DOHH2 (cell line): ENCODE data around the gene NKIRAS1.

Experiments used
- H3F3A ChIP-seq: fragments of 200-600 bp; sonication (generic), shearing (Covaris generic); 2 replicates; pipeline ENCODE4 v1.6.0; 2016; ENCODE audit warnings: antibody characterized with exemption, mild to moderate bottlenecking; ENCODE audit not compliant: control insufficient read depth, insufficient read depth
- H3K27ac ChIP-seq: fragments of 200-600 bp; sonication (generic); 2 replicates; pipeline ENCODE4 v1.5.1; 2014; ENCODE audit warnings: low read depth, mild to moderate bottlenecking, low read length, moderate library complexity
- H3K27me3 ChIP-seq: fragments of 200-600 bp; sonication (generic); 2 replicates; pipeline ENCODE4 v1.6.1; 2014; ENCODE audit warnings: mild to moderate bottlenecking, low read length, mixed read lengths; ENCODE audit not compliant: control insufficient read depth
- H3K36me3 ChIP-seq: fragments of 200-600 bp; sonication (generic); 2 replicates; pipeline ENCODE4 v1.6.1; 2014; ENCODE audit warnings: mild to moderate bottlenecking, low read length, moderate library complexity, mixed read lengths; ENCODE audit not compliant: control insufficient read depth
- H3K4me1 ChIP-seq: fragments of 200-600 bp; sonication (generic); 2 replicates; pipeline ENCODE4 v1.6.1; 2014; ENCODE audit warnings: mild to moderate bottlenecking, low read length, mixed read lengths; ENCODE audit not compliant: control insufficient read depth
- H3K4me2 ChIP-seq: fragments of 200-600 bp; sonication (generic); 2 replicates; pipeline ENCODE4 v1.6.0; 2014; ENCODE audit warnings: mild to moderate bottlenecking, low read length, moderate library complexity
- H3K4me3 ChIP-seq: fragments of 200-600 bp; sonication (generic); 2 replicates; pipeline ENCODE4 v1.5.1; 2014; ENCODE audit warnings: mild to moderate bottlenecking, low read length, mixed read lengths
- H3K79me2 ChIP-seq: fragments of 200-600 bp; sonication (generic); 2 replicates; pipeline ENCODE4 v1.6.1; 2014; ENCODE audit warnings: mild to moderate bottlenecking, low read length, mixed read lengths; ENCODE audit not compliant: control insufficient read depth
- H3K9me2 ChIP-seq: fragments of 200-600 bp; sonication (generic); replicated peaks from 2 replicates; pipeline ENCODE4 v1.6.1; 2014; ENCODE audit warnings: mild to moderate bottlenecking, low read length, mixed read lengths; ENCODE audit not compliant: control insufficient read depth
- H3K9me3 ChIP-seq: fragments of 200-600 bp; sonication (generic); 2 replicates; pipeline ENCODE4 v1.6.1; 2014; ENCODE audit warnings: antibody characterized with exemption, low read length, mixed read lengths; ENCODE audit not compliant: control insufficient read depth, insufficient read depth
- H4K20me1 ChIP-seq: fragments of 200-600 bp; sonication (generic); 2 replicates; pipeline ENCODE4 v1.6.0; 2014; ENCODE audit warnings: low read depth, mild to moderate bottlenecking, antibody characterized with exemption, low read length, moderate library complexity; ENCODE audit not compliant: control insufficient read depth, insufficient read depth
- EZH2phosphoT487 ChIP-seq: fragments of 200-600 bp; sonication (generic); IDR thresholded peaks from 2 replicates; pipeline ENCODE4 v1.6.1; 2017; ENCODE audit warnings: borderline replicate concordance, mild to moderate bottlenecking, antibody characterized with exemption, low read length, moderate library complexity, mixed read lengths
- TF ChIP-seq, protein P1 (sequence below): fragments of 200-600 bp; sonication (generic); IDR thresholded peaks from one replicate; pipeline ENCODE4 v1.5.1; 2014; ENCODE audit warnings: antibody characterized with exemption, mild to moderate bottlenecking, low read depth, low read length; ENCODE audit not compliant: poor library complexity, severe bottlenecking

Gene NKIRAS1

GRCh38 chr3:23904545-23904944, 12.2 kb downstream of the NKIRAS1 start:
- no peaks in the 10 kb centered on the region for H3K9me3 ChIP-seq
- no peak overlapping the region for H3K4me3 ChIP-seq
- no peaks in the 10 kb centered on the region for H3K9me2 ChIP-seq
- no peaks in the 10 kb centered on the region for H3K79me2 ChIP-seq
- TF ChIP-seq EZH2phosphoT487: no peak
- TF ChIP-seq, protein P1, sequence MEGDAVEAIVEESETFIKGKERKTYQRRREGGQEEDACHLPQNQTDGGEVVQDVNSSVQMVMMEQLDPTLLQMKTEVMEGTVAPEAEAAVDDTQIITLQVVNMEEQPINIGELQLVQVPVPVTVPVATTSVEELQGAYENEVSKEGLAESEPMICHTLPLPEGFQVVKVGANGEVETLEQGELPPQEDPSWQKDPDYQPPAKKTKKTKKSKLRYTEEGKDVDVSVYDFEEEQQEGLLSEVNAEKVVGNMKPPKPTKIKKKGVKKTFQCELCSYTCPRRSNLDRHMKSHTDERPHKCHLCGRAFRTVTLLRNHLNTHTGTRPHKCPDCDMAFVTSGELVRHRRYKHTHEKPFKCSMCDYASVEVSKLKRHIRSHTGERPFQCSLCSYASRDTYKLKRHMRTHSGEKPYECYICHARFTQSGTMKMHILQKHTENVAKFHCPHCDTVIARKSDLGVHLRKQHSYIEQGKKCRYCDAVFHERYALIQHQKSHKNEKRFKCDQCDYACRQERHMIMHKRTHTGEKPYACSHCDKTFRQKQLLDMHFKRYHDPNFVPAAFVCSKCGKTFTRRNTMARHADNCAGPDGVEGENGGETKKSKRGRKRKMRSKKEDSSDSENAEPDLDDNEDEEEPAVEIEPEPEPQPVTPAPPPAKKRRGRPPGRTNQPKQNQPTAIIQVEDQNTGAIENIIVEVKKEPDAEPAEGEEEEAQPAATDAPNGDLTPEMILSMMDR: no peak
- H3K4me2 ChIP-seq: no peak overlapping the region
- H3F3A ChIP-seq: no peaks in the 10 kb centered on the region
- no peaks in the 10 kb centered on the region for H3K4me1 ChIP-seq
- no peaks in the 10 kb centered on the region for H4K20me1 ChIP-seq
- H3K27ac ChIP-seq: no peak overlapping the region
- no peaks in the 10 kb centered on the region for H3K27me3 ChIP-seq
- H3K36me3 ChIP-seq: peaks cover 12% of the 10 kb centered on the region

DNA sequence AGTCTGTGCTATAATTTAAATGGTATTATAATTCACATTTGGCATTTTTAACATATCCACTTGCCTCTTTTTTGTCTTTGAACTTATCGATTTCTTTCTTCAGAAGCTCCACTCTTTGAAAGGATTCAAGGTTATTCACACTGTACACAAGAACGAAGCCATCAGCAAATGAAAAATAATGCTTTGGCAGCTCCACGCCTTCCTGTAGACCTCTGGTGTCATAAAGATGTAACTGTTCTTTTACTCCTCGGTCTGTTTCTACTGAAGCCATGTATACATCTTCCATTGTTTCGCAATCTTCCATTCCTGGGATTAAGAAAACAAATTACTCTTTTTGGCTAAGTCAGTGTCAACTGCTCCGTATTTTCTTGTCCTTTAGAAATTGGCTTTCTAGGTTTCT, 16.0 kb downstream of the NKIRAS1 start:
- Histone ChIP-seq H4K20me1 (no peaks in the 10 kb centered on the region), H3F3A (no peaks in the 10 kb centered on the region), H3K36me3 (peaks cover 23% of the 10 kb centered on the region), H3K27me3 (no peaks in the 10 kb centered on the region), H3K27ac (no peak overlapping the region), H3K4me2 (no peak overlapping the region), H3K4me1 (no peaks in the 10 kb centered on the region), H3K9me3 (no peaks in the 10 kb centered on the region), H3K79me2 (no peaks in the 10 kb centered on the region), H3K9me2 (no peaks in the 10 kb centered on the region), H3K4me3 (no peak overlapping the region)
- TF ChIP-seq, protein P1: no peak
- no peak for TF ChIP-seq EZH2phosphoT487

GRCh38 chr3:23895181-23895580, 21.6 kb downstream of the NKIRAS1 start:
- H3K79me2 ChIP-seq: no peaks in the 10 kb centered on the region
- H3K36me3 ChIP-seq: peaks cover 46% of the 10 kb centered on the region
- no peaks in the 10 kb centered on the region for H3K4me1 ChIP-seq
- H4K20me1 ChIP-seq: 0 out of 2 replicates have a peak, but pooled peaks cover 5% of the 10 kb centered on the region
- TF ChIP-seq, protein P1: no peak
- no peak for TF ChIP-seq EZH2phosphoT487
- H3K4me3 ChIP-seq: no peak overlapping the region
- H3K9me3 ChIP-seq: no peaks in the 10 kb centered on the region
- H3K9me2 ChIP-seq: no peaks in the 10 kb centered on the region
- no peaks in the 10 kb centered on the region for H3K27me3 ChIP-seq
- H3K27ac ChIP-seq: no peak overlapping the region
- no peak overlapping the region for H3K4me2 ChIP-seq
- H3F3A ChIP-seq: no peaks in the 10 kb centered on the region
